A673 (cell line): ENCODE measurements around the gene EPHB2. TPM values are rescaled to one million over a fixed set of nuclear protein-coding genes. Genes with fewer than 3 reads are reported as not detected.

Experiments used
- BruUV-seq: library from RNA; stranded (reverse); fragments of 400-500 nt; replicated peaks from 2 replicates; lab custom pipeline; 2021; lab: Mats Ljungman, UMichigan
- CTCF ChIA-PET: fragments of 300-600 bp; sonication (Branson Sonifier 250); formaldehyde crosslinking; loops from one replicate; lab custom pipeline; 2022; ENCODE audit warnings: antibody characterized with exemption; lab: Charles Lee
- POLR2A ChIA-PET: fragments of 300-600 bp; sonication (Branson Sonifier 250); formaldehyde crosslinking; loops from one replicate; lab custom pipeline; 2022; ENCODE audit warnings: antibody characterized with exemption; ENCODE audit not compliant: low non-redundant PET; lab: Charles Lee
- DNase-seq: peaks from one replicate; pipeline ENCODE4 v3.0.0-alpha.2; 2015; ENCODE audit warnings: low spot score
- H3K27ac ChIP-seq: fragments of 200-600 bp; sonication (generic); 2 replicates; pipeline ENCODE4 v1.5.1; 2016; ENCODE audit warnings: mixed run types, low read depth, mild to moderate bottlenecking, mixed read lengths, antibody characterized with exemption, low read length; ENCODE audit not compliant: poor library complexity, severe bottlenecking
- H3K27me3 ChIP-seq: fragments of 200-600 bp; sonication (generic); replicated peaks from 2 replicates; pipeline ENCODE4 v1.6.1; 2017; ENCODE audit warnings: mixed run types, low read depth, mild to moderate bottlenecking, mixed read lengths, antibody characterized with exemption, low read length; ENCODE audit not compliant: insufficient read depth, poor library complexity
- H3K36me3 ChIP-seq: fragments of 200-600 bp; sonication (generic); 2 replicates; pipeline ENCODE4 v1.6.1; 2016; ENCODE audit warnings: mixed run types, mild to moderate bottlenecking, mixed read lengths, antibody characterized with exemption, low read length; ENCODE audit not compliant: insufficient read depth, poor library complexity, severe bottlenecking
- H3K4me1 ChIP-seq: fragments of 200-600 bp; sonication (generic); 2 replicates; pipeline ENCODE4 v1.6.1; 2017; ENCODE audit warnings: mixed run types, mild to moderate bottlenecking, mixed read lengths, antibody characterized with exemption, low read length; ENCODE audit not compliant: insufficient read depth, poor library complexity, severe bottlenecking
- H3K4me3 ChIP-seq: fragments of 200-600 bp; sonication (generic); 2 replicates; pipeline ENCODE4 v1.5.1; 2016; ENCODE audit warnings: low read depth, mixed run types, mild to moderate bottlenecking, mixed read lengths, low read length; ENCODE audit not compliant: poor library complexity, severe bottlenecking
- H3K9me3 ChIP-seq: fragments of 200-600 bp; sonication (generic); 2 replicates; pipeline ENCODE4 v1.6.1; 2016; ENCODE audit warnings: mixed run types, low read depth, mild to moderate bottlenecking, mixed read lengths, antibody characterized with exemption, low read length; ENCODE audit not compliant: poor library complexity, severe bottlenecking
- CTCF ChIP-seq: fragments of 300-800, 200-600 bp; sonication (generic); conservative IDR thresholded peaks from 2 replicates; pipeline ENCODE4 v1.5.1; 2017; ENCODE audit warnings: low read depth, mild to moderate bottlenecking, antibody characterized with exemption, low read length, moderate library complexity, mixed read lengths
- EZH2 ChIP-seq: fragments of 200-600 bp; sonication (generic); IDR thresholded peaks from 2 replicates; pipeline ENCODE4 v1.6.1; 2017; ENCODE audit warnings: borderline replicate concordance, low read depth, mild to moderate bottlenecking, mixed read lengths, antibody characterized with exemption, low read length; ENCODE audit not compliant: poor library complexity, severe bottlenecking
- intact Hi-C: fragments of 100-400 bp; cut with micrococcal nuclease; formaldehyde crosslinking; loops from one replicate; pipeline ENCODE4 v1.10.0; 2022; ENCODE audit not compliant: unreplicated experiment
- total RNA-seq: library from RNA; stranded (reverse); gene quantifications from 2 replicates; pipeline ENCODE4 v1.2.3, GENCODE V29; 2021

The EPHB2 gene
- total RNA-seq, 1 experiment from 2014 or later, result 10.4 TPM

DNA sequence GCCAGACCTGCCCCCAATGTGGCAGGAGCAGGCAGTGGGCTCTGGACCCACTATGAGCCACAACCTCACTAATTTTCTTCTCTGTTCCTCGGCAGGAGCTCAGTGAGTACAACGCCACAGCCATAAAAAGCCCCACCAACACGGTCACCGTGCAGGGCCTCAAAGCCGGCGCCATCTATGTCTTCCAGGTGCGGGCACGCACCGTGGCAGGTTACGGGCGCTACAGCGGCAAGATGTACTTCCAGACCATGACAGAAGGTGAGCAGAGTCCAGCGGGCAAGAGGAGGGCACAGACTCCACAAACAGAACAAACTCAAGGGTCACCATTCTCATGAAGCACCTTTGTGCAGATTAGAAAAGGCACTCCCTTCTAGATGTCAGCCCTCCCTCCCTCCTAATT is 182.2 kb downstream of the EPHB2 start:
- H3K36me3 ChIP-seq, result no peaks in the 10 kb centered on the region
- POLR2A ChIA-PET, result no interaction called here
- TF ChIP-seq CTCF (no peak), EZH2 (no peak)
- CTCF ChIA-PET, result no interaction called here
- H3K27me3 ChIP-seq, result no peaks in the 10 kb centered on the region
- intact Hi-C loops, result no loop called here
- no peak overlapping the region for H3K4me3 ChIP-seq
- H3K27ac ChIP-seq, result no peak overlapping the region
- H3K4me1 ChIP-seq, result no peaks in the 10 kb centered on the region
- BruUV-seq, result no TSS peak
- no peak for DNase-seq
- no peaks in the 10 kb centered on the region for H3K9me3 ChIP-seq

GRCh38 chr1:22893292-22893691 is 182.7 kb downstream of the EPHB2 start:
- POLR2A ChIA-PET, result no interaction called here
- intact Hi-C loops, result no loop called here
- CTCF ChIA-PET, result no interaction called here
- Histone ChIP-seq H3K27ac (no peak overlapping the region), H3K36me3 (no peaks in the 10 kb centered on the region), H3K4me3 (no peak overlapping the region), H3K27me3 (no peaks in the 10 kb centered on the region), H3K9me3 (no peaks in the 10 kb centered on the region), H3K4me1 (no peaks in the 10 kb centered on the region)
- TF ChIP-seq EZH2 (no peak), CTCF (no peak)
- no TSS peak for BruUV-seq
- no peak for DNase-seq

GRCh38 chr1:22895357-22895756 is 184.7 kb downstream of the EPHB2 start:
- POLR2A ChIA-PET, result no interaction called here
- Histone ChIP-seq H3K27me3 (no peaks in the 10 kb centered on the region), H3K36me3 (no peaks in the 10 kb centered on the region), H3K4me3 (no peak overlapping the region), H3K4me1 (no peaks in the 10 kb centered on the region), H3K9me3 (no peaks in the 10 kb centered on the region), H3K27ac (no peak overlapping the region)
- no TSS peak for BruUV-seq
- TF ChIP-seq EZH2 (no peak), CTCF (no peak)
- CTCF ChIA-PET, result no interaction called here
- DNase-seq, result no peak
- intact Hi-C loops, result no loop called here
